ENCODE results near the gene GRB2. TPM values are rescaled to one million over a fixed set of nuclear protein-coding genes. Genes with fewer than 3 reads are reported as not detected.

The GRB2 gene
- total and polyA plus RNA-seq, 2 of the 8 experiments (the other 6 are each of a cell fraction or from before 2014, with no cell fraction given) = 44.2 to 101 TPM

DNA sequence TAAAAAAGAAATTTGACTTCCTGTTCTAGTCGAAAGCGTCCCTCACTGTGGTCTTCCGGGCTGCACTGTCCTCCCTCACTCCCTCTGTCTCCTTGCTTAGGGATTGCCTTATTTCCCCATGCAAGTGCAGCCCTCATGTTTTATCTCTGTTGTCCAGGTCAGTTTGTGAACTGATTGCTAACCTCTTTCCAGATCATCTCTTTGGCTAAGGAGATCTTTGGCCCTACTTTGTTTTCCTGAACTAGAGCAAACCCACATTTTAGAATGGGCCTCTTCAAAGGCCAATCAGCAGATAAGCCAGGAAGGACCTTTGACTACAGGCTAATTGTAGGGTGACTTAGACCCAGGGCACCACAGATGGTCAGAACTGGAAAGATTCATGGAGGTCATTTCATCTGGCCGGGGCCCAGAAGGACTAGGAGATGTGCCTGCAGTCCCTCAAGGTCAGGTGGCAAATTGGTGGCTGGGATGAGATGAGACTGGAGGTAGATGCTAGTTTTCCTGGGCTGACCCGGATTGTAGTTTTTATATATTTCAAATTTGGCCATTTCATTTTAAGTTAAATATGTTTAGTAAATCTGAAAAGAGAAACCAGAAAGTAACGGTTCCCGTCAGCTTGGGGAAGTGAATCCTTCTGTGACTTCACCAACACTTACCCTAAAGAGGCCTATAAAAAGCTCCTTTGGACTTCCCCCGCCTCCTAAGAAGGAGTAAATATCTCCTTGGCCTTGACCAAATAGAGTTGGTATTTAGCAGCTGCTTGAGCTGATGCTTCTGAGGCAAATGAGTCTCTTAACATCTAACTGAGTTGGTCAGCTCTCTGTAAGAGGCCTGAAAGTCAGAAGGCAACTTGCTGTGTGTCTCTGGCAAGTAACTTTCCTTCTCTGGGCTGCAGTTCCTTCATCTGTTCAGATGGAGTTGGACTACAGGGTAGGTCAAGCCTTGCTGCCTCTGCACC lies 110.0 kb downstream of the GRB2 start:
- Histone ChIP-seq H4K20me1 (replicated peaks in 1 of 2; ENCODE audit: control insufficient read depth in 1 of 2, insufficient read depth in 2 of 2, low read length in 2 of 2) (no peaks in the 10 kb centered on the region), H3K9me3 (ENCODE audit: insufficient read depth in 2 of 2, low read depth in 1 of 2, low read length in 1 of 2) (no peaks in the 10 kb centered on the region), H3K4me3 (ENCODE audit: extremely low read depth in 1 of 4, insufficient read depth in 2 of 4, low read depth in 3 of 4, low read length in 4 of 4) (no peak overlapping the region), H4K5ac (ENCODE audit: insufficient read length, low read depth, low read length) (no peak overlapping the region), H3K23ac (ENCODE audit: insufficient read length) (no peak overlapping the region), H4K8ac (ENCODE audit: extremely low read depth, insufficient read depth, low read length) (peak overlapping the region; percentile 12; the same call in 1 of the 2 replicates), H2AFZ (ENCODE audit: low read length) (no peak overlapping the region), H3K79me2 (ENCODE audit: control insufficient read depth in 1 of 2, insufficient read depth in 2 of 2, low read length in 2 of 2) (no peaks in the 10 kb centered on the region), H3K4me1 (replicated peaks in 1 of 4; ENCODE audit: control insufficient read depth in 3 of 4, insufficient read depth in 4 of 4, low read length in 3 of 4) (no peaks in the 10 kb centered on the region), H2AK5ac (ENCODE audit: low read depth, low read length) (no peak overlapping the region), H2BK20ac (ENCODE audit: low read length) (no peak overlapping the region), H2BK120ac (replicated peaks; ENCODE audit: low read depth, low read length) (no peak overlapping the region), H3K4ac (replicated peaks; ENCODE audit: insufficient read length, low read depth, low read length) (no peak overlapping the region), H3K36me3 (ENCODE audit: control insufficient read depth in 2 of 4, insufficient read depth in 4 of 4, low read length in 3 of 4) (no peaks in the 10 kb centered on the region), H3K14ac (ENCODE audit: insufficient read length) (no peak overlapping the region), H3K4me2 (ENCODE audit: insufficient read depth in 1 of 2, low read depth in 2 of 2, low read length in 2 of 2) (no peak overlapping the region), H3K79me1 (ENCODE audit: low read depth, low read length) (no peaks in the 10 kb centered on the region), H3K27ac (ENCODE audit: low read depth, low read length) (no peak overlapping the region), H2BK5ac (ENCODE audit: low read depth, low read length) (no peak overlapping the region), H3K27me3 (replicated peaks in 1 of 4; ENCODE audit: control insufficient read depth in 3 of 4, extremely low read depth in 1 of 4, insufficient read depth in 3 of 4, low read length in 3 of 4) (no peaks in the 10 kb centered on the region), H2BK15ac (ENCODE audit: low read length) (no peak overlapping the region), H2BK12ac (ENCODE audit: low read depth, low read length) (no peak overlapping the region), H3K56ac (replicated peaks; ENCODE audit: insufficient read length, low read depth, low read length) (no peak overlapping the region), H3K9ac (replicated peaks in 1 of 4; ENCODE audit: extremely low read depth in 1 of 4, low read depth in 3 of 4, low read length in 3 of 4) (no peak overlapping the region), H3K23me2 (ENCODE audit: low read depth, low read length) (no peaks in the 10 kb centered on the region), H3K18ac (ENCODE audit: extremely low read depth, low read length) (no peak overlapping the region), H4K91ac (replicated peaks; ENCODE audit: insufficient read length, low read length) (no peak overlapping the region)
- DNase-seq (ENCODE audit: low read depth in 1 of 2, low spot score in 2 of 2) (no peak), FAIRE-seq (no peak)
- ChIA-PET POLR2A (ENCODE audit: partially characterized antibody) (interaction anchor here (0.6 to 1.1 kb wide), 2 partner anchors 21 to 28 kb away, joined by 3 read pairs; no protein-coding TSS in a partner anchor), CTCF (ENCODE audit: partially characterized antibody) (interaction anchor here (0.7 to 1.9 kb wide), 3 partner anchors 27 to 117 kb away, joined by 3 to 7 read pairs (median 4); no protein-coding TSS in a partner anchor)
- TF ChIP-seq CTCF (IDR thresholded peaks at IDR 0.05; ENCODE audit: control extremely low read depth in 1 of 3, insufficient read depth in 1 of 3, low read depth in 1 of 3, low read length in 3 of 3) = no peak
- TF ChIP-seq CEBPB (IDR thresholded peaks at IDR 0.05; ENCODE audit: low read depth, low read length) = no peak
- no peak for TF ChIP-seq POLR2AphosphoS5 (IDR thresholded peaks at IDR 0.05; ENCODE audit: low read depth, low read length)
- no peak for TF ChIP-seq RBBP5 (IDR thresholded peaks at IDR 0.05; ENCODE audit: borderline replicate concordance, low read depth, low read length)
- 89% methylated on average over 8 of the region's 8 CpGs; no CpG with 5 or more reads in 1 of the 2 experiments for WGBS, 2 experiments (ENCODE audit: extremely low coverage in 1 of 2, insufficient coverage in 1 of 2, insufficient read length in 1 of 2, insufficient replicate concordance in 2 of 2, low coverage in 1 of 2, low lambda C conversion rate in 2 of 2, missing lambda C conversion rate in 1 of 2)

Measured in H1 (cell line).